Left ventricle myocardium inferior (tissue), 1 donor: ENCODE results near the gene CFAP99. TPM values are rescaled to one million over a fixed set of nuclear protein-coding genes. Genes with fewer than 3 reads are reported as not detected.

ENCODE experiments used
- DNase-seq: peaks from one replicate; pipeline ENCODE4 v3.0.0-alpha.2; 2020
- H3K27ac ChIP-seq: fragments of 200-600 bp; replicated peaks from 2 replicates; pipeline ENCODE4 v1.8.0; 2021
- H3K27me3 ChIP-seq: fragments of 200-600 bp; 2 replicates; pipeline ENCODE4 v1.8.0; 2021; ENCODE audit warnings: low read depth
- H3K36me3 ChIP-seq: fragments of 200-600 bp; 2 replicates; pipeline ENCODE4 v1.8.0; 2021
- H3K4me1 ChIP-seq: fragments of 200-600 bp; 2 replicates; pipeline ENCODE4 v1.8.0; 2021
- H3K4me3 ChIP-seq: fragments of 200-600 bp; 2 replicates; pipeline ENCODE4 v1.8.0; 2021; ENCODE audit warnings: mild to moderate bottlenecking, moderate library complexity
- H3K9me3 ChIP-seq: fragments of 200-600 bp; replicated peaks from 2 replicates; pipeline ENCODE4 v1.8.0; 2021
- CTCF ChIP-seq: fragments of 200-600 bp; IDR thresholded peaks from 2 replicates; pipeline ENCODE4 v1.8.0; 2021; ENCODE audit warnings: antibody characterized with exemption, mild to moderate bottlenecking, borderline replicate concordance
- intact Hi-C: fragments of 100-400 bp; cut with micrococcal nuclease; formaldehyde crosslinking; loops from one replicate; pipeline ENCODE4 v1.11.0; 2022
- total RNA-seq: library from RNA; stranded (reverse); fragmentation: NEBNext Ultra II Directional; extraction: Animal tissue kit (Norgen Biotek cat#: 25700); gene quantifications from one replicate; pipeline ENCODE4 v1.2.1, GENCODE V29; 2021
- donor health status: DM: no; HTN: yes; CAD: no; lungs with severe emphysema.

CFAP99 gene
- total RNA-seq, 1 donor from 2014 or later, result not detected

- Histone ChIP-seq H3K36me3 (no peaks in the 10 kb centered on the region), H3K9me3 (no peaks in the 10 kb centered on the region), H3K4me1 (no peaks in the 10 kb centered on the region), H3K27me3 (peaks cover 8% of the 10 kb centered on the region), H3K27ac (no peak overlapping the region), H3K4me3 (no peak overlapping the region)
- no peak for TF ChIP-seq CTCF
- intact Hi-C loops, result no loop called here
- no peak for DNase-seq
Observed at GRCh38 chr4:2434420-2434819, 15.7 kb downstream of the CFAP99 start.

GRCh38 chr4:2436301-2436700 is 17.5 kb downstream of the CFAP99 start:
- Histone ChIP-seq H3K27me3 (peaks cover 8% of the 10 kb centered on the region), H3K27ac (no peak overlapping the region), H3K4me3 (no peak overlapping the region), H3K36me3 (no peaks in the 10 kb centered on the region), H3K9me3 (no peaks in the 10 kb centered on the region), H3K4me1 (no peaks in the 10 kb centered on the region)
- intact Hi-C loops, result no loop called here
- no peak for DNase-seq
- TF ChIP-seq CTCF, result peak; percentile 42

- H3K27ac ChIP-seq, result no peak overlapping the region
- intact Hi-C loops, result no loop called here
- peaks cover 8% of the 10 kb centered on the region for H3K27me3 ChIP-seq
- no peaks in the 10 kb centered on the region for H3K36me3 ChIP-seq
- no peaks in the 10 kb centered on the region for H3K9me3 ChIP-seq
- TF ChIP-seq CTCF, result no peak
- DNase-seq, result no peak
- no peak overlapping the region for H3K4me3 ChIP-seq
- peaks cover 5% of the 10 kb centered on the region for H3K4me1 ChIP-seq
Observed at GRCh38 chr4:2436761-2437474, 18.2 kb downstream of the CFAP99 start.

- H3K9me3 ChIP-seq, result no peaks in the 10 kb centered on the region
- no peak for TF ChIP-seq CTCF
- peaks cover 8% of the 10 kb centered on the region for H3K27me3 ChIP-seq
- no peaks in the 10 kb centered on the region for H3K36me3 ChIP-seq
- H3K4me3 ChIP-seq, result no peak overlapping the region
- DNase-seq, result no peak
- H3K4me1 ChIP-seq, result peaks cover 5% of the 10 kb centered on the region
- no peak overlapping the region for H3K27ac ChIP-seq
- intact Hi-C loops, result no loop called here
Observed at GRCh38 chr4:2437475-2438215, 18.9 kb downstream of the CFAP99 start.

GRCh38 chr4:2438822-2439718 is 20.3 kb downstream of the CFAP99 start:
- Histone ChIP-seq H3K27me3 (no peaks in the 10 kb centered on the region), H3K9me3 (no peaks in the 10 kb centered on the region), H3K36me3 (no peaks in the 10 kb centered on the region), H3K27ac (no peak overlapping the region), H3K4me3 (no peak overlapping the region), H3K4me1 (peaks cover 5% of the 10 kb centered on the region)
- DNase-seq, result no peak
- no peak for TF ChIP-seq CTCF
- intact Hi-C loops, result no loop called here
